NCI-H1048 (cell line): ENCODE results near the gene EYA4.

Experiments used
- DNase-seq: peaks from one replicate; lab custom pipeline; 2025; lab: John Stamatoyannopoulos, UW

EYA4 gene

GRCh38 chr6:133241086-133241900 is at the start of gene EYA4:
Gene EYA4 (plus strand): TSS chr6:133241357. CDS start chr6:133274781, 33,424 bp downstream.
- no peak for DNase-seq

- DNase-seq: no peak
These were observed 47.8 kb upstream of the EYA4 start for GRCh38 chr6:133193396-133193795.

GRCh38 chr6:133198725-133199124 is 42.4 kb upstream of the EYA4 start:
- no peak for DNase-seq

GRCh38 chr6:133201231-133201630 is 39.9 kb upstream of the EYA4 start:
- no peak for DNase-seq

GRCh38 chr6:133202610-133203343 is 38.4 kb upstream of the EYA4 start:
- DNase-seq: no peak

- no peak for DNase-seq
These were observed 37.8 kb upstream of the EYA4 start for GRCh38 chr6:133203344-133203697.

- DNase-seq: no peak
These were observed 35.9 kb upstream of the EYA4 start for GRCh38 chr6:133205304-133205703.

GRCh38 chr6:133206942-133207341 is 34.2 kb upstream of the EYA4 start:
- no peak for DNase-seq

- no peak for DNase-seq
These were observed 33.4 kb upstream of the EYA4 start for GRCh38 chr6:133207754-133208153.

- DNase-seq: no peak
These were observed 32.9 kb upstream of the EYA4 start for GRCh38 chr6:133208183-133208755.

GRCh38 chr6:133214267-133214666 is 26.9 kb upstream of the EYA4 start:
- DNase-seq: no peak

- DNase-seq: no peak
These were observed 22.3 kb upstream of the EYA4 start for GRCh38 chr6:133218852-133219251.

GRCh38 chr6:133223452-133224029 is 17.6 kb upstream of the EYA4 start:
- no peak for DNase-seq

GRCh38 chr6:133225560-133225959 is 15.6 kb upstream of the EYA4 start:
- no peak for DNase-seq

- DNase-seq: no peak
These were observed 13.8 kb upstream of the EYA4 start for GRCh38 chr6:133227344-133227743.

GRCh38 chr6:133230052-133230451 is 11.1 kb upstream of the EYA4 start:
- DNase-seq: no peak

GRCh38 chr6:133235221-133235620 is 5.9 kb upstream of the EYA4 start:
- DNase-seq: no peak

- no peak for DNase-seq
These were observed 4.2 kb upstream of the EYA4 start for GRCh38 chr6:133236932-133237331.

- no peak for DNase-seq
These were observed 559 bp upstream of the EYA4 start for GRCh38 chr6:133240511-133241085.

GRCh38 chr6:133241901-133242636 is 912 bp downstream of the EYA4 start:
- DNase-seq: no peak
